Naive thymus-derived CD4-positive, alpha-beta T cell (primary cell): ENCODE measurements around the gene METAP1D. TPM values are rescaled to one million over a fixed set of nuclear protein-coding genes. Genes with fewer than 3 reads are reported as not detected.
"Not testable (repeated sequence)": the region's sequence is repeated elsewhere in the genome, so short reads cannot be mapped to it uniquely, and the experiment has no call there.

ENCODE experiments used
- ATAC-seq: fragments of 150-1000 bp; cut with Tn5 transposase; 2 replicates; pipeline ENCODE4 v1.10.0; 2021; ENCODE audit warnings: mild to moderate bottlenecking, moderate library complexity
- CTCF ChIA-PET: fragments of 350-600 bp; sonication (Branson Sonifier 250); formaldehyde crosslinking; loops from one replicate; lab custom pipeline; 2021; ENCODE audit warnings: antibody characterized with exemption; lab: Charles Lee
- POLR2A ChIA-PET: fragments of 350-600 bp; sonication (Branson Sonifier 250); formaldehyde crosslinking; loops from one replicate; lab custom pipeline; 2021; ENCODE audit warnings: antibody characterized with exemption, inconsistent platforms; lab: Charles Lee
- DNase-seq, 9 donors: peaks; one replicate each; pipeline versions ENCODE4 v3.0.0 to v3.0.0-alpha.2; 2020 to 2022; ENCODE audit warnings: mixed read lengths in 1 of 9
- H3K27ac ChIP-seq: one replicate; pipeline ENCODE4 v1.7.0; 2013; ENCODE audit warnings: mild to moderate bottlenecking, low read depth, low read length, moderate library complexity
- H3K27me3 ChIP-seq, 2 donors: one replicate each; pipeline ENCODE4 v1.7.0; 2013; ENCODE audit warnings: low read length in 2 of 2, mild to moderate bottlenecking in 2 of 2, moderate library complexity in 2 of 2; ENCODE audit not compliant: control insufficient read depth in 2 of 2, insufficient read depth in 2 of 2
- H3K36me3 ChIP-seq, 3 experiments: 1 replicate in 2 of 3; 2 replicates in 1 of 3; pipeline ENCODE4 v1.7.0; 2013; ENCODE audit warnings: low read length in 3 of 3, mild to moderate bottlenecking in 3 of 3, moderate library complexity in 1 of 3; ENCODE audit not compliant: insufficient read depth in 3 of 3, control insufficient read depth in 2 of 3
- H3K4me1 ChIP-seq, 2 donors: one replicate each; pipeline ENCODE4 v1.7.0; 2013; ENCODE audit warnings: low read length in 2 of 2, mild to moderate bottlenecking in 2 of 2, moderate library complexity in 1 of 2; ENCODE audit not compliant: control insufficient read depth in 2 of 2, insufficient read depth in 2 of 2
- H3K4me3 ChIP-seq: 2 replicates; pipeline ENCODE4 v1.7.0; 2013; ENCODE audit warnings: mild to moderate bottlenecking, low read length
- H3K9me3 ChIP-seq, 3 experiments: 1 replicate in 2 of 3; 2 replicates in 1 of 3; pipeline ENCODE4 v1.7.0; 2013; ENCODE audit warnings: low read length in 3 of 3; ENCODE audit not compliant: control insufficient read depth in 2 of 3
- H3K27ac Mint-ChIP-seq, 9 donors: one replicate each; pipeline ENCODE4 v1.8.0; 2020 to 2022; ENCODE audit warnings: mixed read lengths in 9 of 9, mild to moderate bottlenecking in 8 of 9, moderate library complexity in 5 of 9, inconsistent platforms in 2 of 9
- H3K27me3 Mint-ChIP-seq, 5 donors: one replicate each; pipeline ENCODE4 v1.8.0; 2021 to 2022; ENCODE audit warnings: mixed read lengths in 5 of 5, mild to moderate bottlenecking in 1 of 5
- H3K36me3 Mint-ChIP-seq, 5 donors: one replicate each; pipeline ENCODE4 v1.8.0; 2020 to 2022; ENCODE audit warnings: mixed read lengths in 5 of 5, mild to moderate bottlenecking in 3 of 5, inconsistent platforms in 1 of 5
- H3K4me1 Mint-ChIP-seq, 7 donors: one replicate each; pipeline ENCODE4 v1.8.0; 2020 to 2022; ENCODE audit warnings: mixed read lengths in 7 of 7, mild to moderate bottlenecking in 3 of 7, inconsistent platforms in 1 of 7
- H3K4me3 Mint-ChIP-seq, 10 donors: one replicate each; pipeline ENCODE4 v1.8.0; 2020 to 2022; ENCODE audit warnings: mild to moderate bottlenecking in 10 of 10, mixed read lengths in 10 of 10, moderate library complexity in 6 of 10, inconsistent platforms in 2 of 10
- H3K9me3 Mint-ChIP-seq, 11 donors: one replicate each; pipeline ENCODE4 v1.8.0; 2020 to 2022; ENCODE audit warnings: mixed read lengths in 11 of 11, mild to moderate bottlenecking in 4 of 11, inconsistent platforms in 1 of 11, moderate library complexity in 1 of 11
- intact Hi-C, 2 donors: fragments of 100-400 bp; cut with micrococcal nuclease; formaldehyde crosslinking; loops; one replicate each; pipeline ENCODE4 v1.15.1; 2023
- polyA plus RNA-seq, 2 donors: library from polyadenylated mRNA; unstranded; fragments of 300-500 nt; fragmentation: Illumina TruSeq; gene quantifications; one replicate each; pipeline ENCODE4 v1.2.3, GENCODE V29; 2021
- total RNA-seq, 6 experiments: library from RNA in 5 of 6; stranded (reverse) in 5 of 6; gene quantifications; 1 replicate in 5 of 6; 2 replicates in 1 of 6; pipeline ENCODE4 v1.2.3 and lab custom pipeline; 2021 to 2026

METAP1D gene
- total and polyA plus RNA-seq, 7 experiments from 2014 or later = 3.3 to 12.2 (median 5.6) TPM

GRCh38 chr2:172108587-172108930, 108.8 kb downstream of the METAP1D start:
- ChIA-PET CTCF (interaction anchor here (1.3 kb wide), 1 partner anchor 407 kb away, joined by 4 read pairs; no protein-coding TSS in a partner anchor), POLR2A (interaction anchor here (0.6 kb wide), 1 partner anchor 512 kb away, joined by 3 read pairs; no protein-coding TSS in a partner anchor)
- Histone ChIP-seq H3K36me3 (no peaks in the 10 kb centered on the region), H3K27me3 (peaks cover 17 to 48% of the 10 kb centered on the region in 2 donors), H3K9me3 (no peaks in the 10 kb centered on the region), H3K4me1 (peaks cover 12 to 17% of the 10 kb centered on the region in 2 donors), H3K27ac (no peak overlapping the region), H3K4me3 (no peak overlapping the region)
- peaks cover 66 to 85% (median 70%) of the 10 kb centered on the region in 5 donors for H3K27me3 Mint-ChIP-seq
- H3K9me3 Mint-ChIP-seq = peaks cover 0 to 17% (median 5%) of the 10 kb centered on the region in 11 donors
- peaks cover 19 to 43% (median 26%) of the 10 kb centered on the region in 7 donors for H3K4me1 Mint-ChIP-seq
- intact Hi-C loops = loop anchor here in 1 of 2 donors (10.0 kb wide), 2 partner anchors 214 to 1856 kb away; partner anchors contain the start of genes SLC25A12 and SP3
- peak overlapping the region in 8 of 10 donors; percentile 14 to 65 (median 44) for H3K4me3 Mint-ChIP-seq
- DNase-seq = no peak
- H3K27ac Mint-ChIP-seq = peak overlapping the region in 4 of 9 donors; percentile 14 to 56 (median 41)
- peaks cover 0 to 4% (median 0%) of the 10 kb centered on the region in 5 donors for H3K36me3 Mint-ChIP-seq
- no peak for ATAC-seq

- H3K36me3 ChIP-seq = no peaks in the 10 kb centered on the region
- ATAC-seq (no peak), DNase-seq (no peak)
- Mint-ChIP-seq H3K4me3 (peak overlapping the region in 5 of 10 donors; percentile 10 to 57 (median 39)), H3K4me1 (peaks cover 12 to 36% (median 18%) of the 10 kb centered on the region in 7 donors), H3K36me3 (peaks cover 0 to 4% (median 0%) of the 10 kb centered on the region in 5 donors), H3K27me3 (peaks cover 63 to 79% (median 65%) of the 10 kb centered on the region in 5 donors), H3K27ac (peak overlapping the region in 1 of 9 donors; percentile 2), H3K9me3 (peaks cover 0 to 12% (median 3%) of the 10 kb centered on the region in 11 donors)
- peaks cover 7 to 11% of the 10 kb centered on the region in 2 donors for H3K4me1 ChIP-seq
- H3K27ac ChIP-seq = no peak overlapping the region
- ChIA-PET POLR2A (interaction anchor here (0.6 to 0.8 kb wide), 2 partner anchors 48 to 111 kb away, joined by 3 read pairs; no protein-coding TSS in a partner anchor), CTCF (no interaction called here)
- intact Hi-C loops = loop anchor here in 1 of 2 donors (10.0 kb wide), 2 partner anchors 215 to 1855 kb away; partner anchors contain the start of genes SLC25A12 and SP3
- H3K27me3 ChIP-seq = peaks cover 17 to 39% of the 10 kb centered on the region in 2 donors
- H3K4me3 ChIP-seq = no peak overlapping the region
- H3K9me3 ChIP-seq = no peaks in the 10 kb centered on the region
Measured at GRCh38 chr2:172109256-172109987, 109.7 kb downstream of the METAP1D start.

GRCh38 chr2:172109988-172110811, 110.4 kb downstream of the METAP1D start:
- ChIA-PET POLR2A (interaction anchor here (0.6 to 0.8 kb wide), 2 partner anchors 49 to 111 kb away, joined by 3 read pairs; no protein-coding TSS in a partner anchor), CTCF (interaction anchor here (0.7 kb wide), 1 partner anchor 36 kb away, joined by 4 read pairs; no protein-coding TSS in a partner anchor)
- Histone ChIP-seq H3K36me3 (no peaks in the 10 kb centered on the region), H3K9me3 (no peaks in the 10 kb centered on the region), H3K4me1 (peaks cover 7 to 11% of the 10 kb centered on the region in 2 donors), H3K27ac (no peak overlapping the region), H3K27me3 (peaks cover 12 to 31% of the 10 kb centered on the region in 2 donors), H3K4me3 (no peak overlapping the region)
- ATAC-seq (peak; percentile 16), DNase-seq (peak in 1 of 9 donors; percentile 2)
- Mint-ChIP-seq H3K9me3 (peaks cover 0 to 12% (median 0%) of the 10 kb centered on the region in 11 donors), H3K27me3 (peaks cover 63 to 76% (median 66%) of the 10 kb centered on the region in 5 donors), H3K36me3 (peaks cover 0 to 4% (median 0%) of the 10 kb centered on the region in 5 donors), H3K4me3 (peak overlapping the region in 4 of 10 donors; percentile 36 to 57 (median 40)), H3K27ac (peak overlapping the region in 1 of 9 donors; percentile 2), H3K4me1 (peaks cover 12 to 34% (median 18%) of the 10 kb centered on the region in 7 donors)
- intact Hi-C loops = loop anchor here in 1 of 2 donors (10.0 kb wide), 2 partner anchors 215 to 1855 kb away; partner anchors contain the start of genes SLC25A12 and SP3

- ChIA-PET POLR2A (no interaction called here), CTCF (interaction anchor here (0.6 to 1.7 kb wide), 9 partner anchors 14 to 425 kb away, joined by 3 to 7 read pairs (median 4); no protein-coding TSS in a partner anchor)
- Histone ChIP-seq H3K36me3 (no peaks in the 10 kb centered on the region), H3K27me3 (peaks cover 0 to 2% of the 10 kb centered on the region in 2 donors), H3K27ac (no peak overlapping the region), H3K4me3 (no peak overlapping the region), H3K4me1 (no peaks in the 10 kb centered on the region), H3K9me3 (no peaks in the 10 kb centered on the region)
- peaks cover 43 to 57% (median 45%) of the 10 kb centered on the region in 5 donors for H3K27me3 Mint-ChIP-seq
- ATAC-seq (no peak), DNase-seq (peak in 1 of 9 donors; percentile 4)
- no peak overlapping the region for H3K27ac Mint-ChIP-seq
- intact Hi-C loops = loop anchor here in 1 of 2 donors (1.0 kb wide), 4 partner anchors 302 to 539 kb away; no protein-coding TSS in a partner anchor
- H3K36me3 Mint-ChIP-seq = no peaks in the 10 kb centered on the region
- H3K9me3 Mint-ChIP-seq = peaks cover 0 to 4% (median 0%) of the 10 kb centered on the region in 11 donors
- peaks cover 0 to 10% (median 3%) of the 10 kb centered on the region in 7 donors for H3K4me1 Mint-ChIP-seq
- H3K4me3 Mint-ChIP-seq = no peak overlapping the region
Measured at GRCh38 chr2:172113617-172114016, 113.9 kb downstream of the METAP1D start.

- ATAC-seq, H3K27ac Mint-ChIP-seq, H3K9me3 Mint-ChIP-seq, H3K4me3 ChIP-seq, intact Hi-C loops, H3K27me3 ChIP-seq, H3K4me1 ChIP-seq, H3K36me3 Mint-ChIP-seq, DNase-seq, H3K27ac ChIP-seq, H3K4me3 Mint-ChIP-seq, H3K9me3 ChIP-seq, H3K4me1 Mint-ChIP-seq, H3K36me3 ChIP-seq: not testable (repeated sequence)
- CTCF ChIA-PET = interaction anchor here (0.6 to 1.7 kb wide), 7 partner anchors 157 to 426 kb away, joined by 3 to 7 read pairs (median 5); no protein-coding TSS in a partner anchor
- peaks cover 41 to 59% (median 46%) of the 10 kb centered on the region in 5 donors for H3K27me3 Mint-ChIP-seq
- POLR2A ChIA-PET = interaction anchor here (0.7 kb wide), 1 partner anchor 12 kb away, joined by 3 read pairs; no protein-coding TSS in a partner anchor
Measured at GRCh38 chr2:172114176-172114575, 114.4 kb downstream of the METAP1D start.
